ENCODE results near the gene WDR89. TPM values are rescaled to one million over a fixed set of nuclear protein-coding genes. Genes with fewer than 3 reads are reported as not detected.

The WDR89 gene, protein sequence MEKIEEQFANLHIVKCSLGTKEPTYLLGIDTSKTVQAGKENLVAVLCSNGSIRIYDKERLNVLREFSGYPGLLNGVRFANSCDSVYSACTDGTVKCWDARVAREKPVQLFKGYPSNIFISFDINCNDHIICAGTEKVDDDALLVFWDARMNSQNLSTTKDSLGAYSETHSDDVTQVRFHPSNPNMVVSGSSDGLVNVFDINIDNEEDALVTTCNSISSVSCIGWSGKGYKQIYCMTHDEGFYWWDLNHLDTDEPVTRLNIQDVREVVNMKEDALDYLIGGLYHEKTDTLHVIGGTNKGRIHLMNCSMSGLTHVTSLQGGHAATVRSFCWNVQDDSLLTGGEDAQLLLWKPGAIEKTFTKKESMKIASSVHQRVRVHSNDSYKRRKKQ
- polyA plus RNA-seq: 10 to 100 TPM in 2 of 3 donors, 1 to 10 TPM in 1; 8.7 to 16.2 (median 13.8) TPM

- Mint-ChIP-seq H3K36me3 (peaks cover 0 to 10% (median 0%) of the 10 kb centered on the region in 3 donors), H3K9me3 (no peaks in the 10 kb centered on the region), H3K27me3 (ENCODE audit: low read depth in 3 of 3) (peaks cover 7 to 15% (median 8%) of the 10 kb centered on the region in 3 donors), H3K4me1 (peaks cover 35 to 46% of the 10 kb centered on the region in 2 donors), H3K27ac (peak within 1 kb of the TSS; percentile 94 to 98 (median 95)), H3K4me3 (peak within 1 kb of the TSS; percentile 88 to 97 (median 90))
- DNase-seq: peak; percentile 97
Observed at GRCh38 chr14:63641473-63642228, at the start of gene WDR89. TSS of gene WDR89 (minus strand) at chr14:63641871. CDS start at chr14:63599942, 41,929 bp downstream.

DNA sequence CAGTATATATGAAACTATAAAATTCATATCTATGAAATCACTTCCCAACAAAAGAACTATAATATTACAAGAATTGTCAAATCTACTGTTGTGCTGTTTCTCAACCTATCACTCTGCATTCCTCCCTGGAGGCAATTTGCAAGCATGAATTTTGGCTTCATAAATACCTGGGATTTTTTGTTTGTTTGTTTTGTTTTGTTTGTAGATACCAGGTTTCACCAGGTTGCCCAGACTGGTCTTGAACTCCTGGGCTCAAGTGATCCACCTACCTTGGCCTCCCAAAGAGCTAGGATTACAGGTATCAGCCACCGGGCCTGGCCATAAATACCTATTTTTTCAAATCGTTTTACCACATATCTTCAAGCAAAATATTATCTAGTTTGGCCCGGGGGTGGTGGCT, 47.5 kb upstream of the WDR89 start:
- peaks cover 9 to 13% (median 10%) of the 10 kb centered on the region in 3 donors for H3K36me3 Mint-ChIP-seq
- no peaks in the 10 kb centered on the region for H3K9me3 Mint-ChIP-seq
- H3K27ac Mint-ChIP-seq: no peak overlapping the region
- H3K4me1 Mint-ChIP-seq: peaks cover 0 to 4% of the 10 kb centered on the region in 2 donors
- peaks cover 0 to 2% (median 0%) of the 10 kb centered on the region in 3 donors for H3K27me3 Mint-ChIP-seq (ENCODE audit: low read depth in 3 of 3)
- H3K4me3 Mint-ChIP-seq: no peak overlapping the region
- DNase-seq: no peak

DNA sequence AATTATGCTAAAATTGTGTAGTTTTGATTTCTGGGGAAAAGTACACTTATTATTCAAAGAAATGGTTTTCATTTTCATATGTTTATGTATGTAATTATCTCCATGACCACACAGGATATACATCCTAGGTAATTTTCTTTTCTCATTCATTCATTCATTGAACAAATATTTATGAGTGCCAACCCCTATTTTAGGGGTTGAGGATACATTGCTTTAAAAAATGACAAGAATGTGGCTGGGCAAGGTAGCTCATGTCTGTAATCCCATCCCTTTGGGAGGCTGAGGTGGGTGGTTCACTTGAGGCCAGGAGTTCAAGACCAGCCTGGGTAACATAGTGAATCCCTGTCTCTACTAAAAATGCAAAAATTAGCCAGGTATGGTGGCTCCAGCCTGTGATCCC, 45.3 kb upstream of the WDR89 start:
- H3K27me3 Mint-ChIP-seq (ENCODE audit: low read depth in 3 of 3): peaks cover 0 to 2% (median 0%) of the 10 kb centered on the region in 3 donors
- H3K4me3 Mint-ChIP-seq: no peak overlapping the region
- H3K9me3 Mint-ChIP-seq: no peaks in the 10 kb centered on the region
- H3K27ac Mint-ChIP-seq: no peak overlapping the region
- H3K4me1 Mint-ChIP-seq: peaks cover 0 to 4% of the 10 kb centered on the region in 2 donors
- no peak for DNase-seq
- H3K36me3 Mint-ChIP-seq: peaks cover 9 to 15% (median 13%) of the 10 kb centered on the region in 3 donors

DNA sequence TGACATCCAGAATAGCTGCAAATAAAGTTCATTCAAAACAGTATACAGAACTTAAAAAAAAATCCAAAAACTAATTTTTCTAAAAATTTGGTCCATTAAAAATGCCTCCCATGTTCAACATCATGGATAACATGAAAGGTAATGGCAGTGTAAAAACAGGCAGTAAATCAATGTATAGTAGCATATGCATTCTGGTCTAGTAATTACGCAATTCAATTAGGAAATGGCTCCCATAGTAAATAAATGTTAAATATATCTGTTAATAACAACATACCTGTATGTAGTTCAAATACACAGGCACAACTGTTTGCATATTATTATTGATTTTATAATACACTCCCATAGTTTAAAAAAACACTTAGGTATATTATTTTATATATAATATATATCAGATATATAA, 43.7 kb upstream of the WDR89 start:
- peaks cover 0 to 2% (median 0%) of the 10 kb centered on the region in 3 donors for H3K27me3 Mint-ChIP-seq (ENCODE audit: low read depth in 3 of 3)
- H3K9me3 Mint-ChIP-seq: no peaks in the 10 kb centered on the region
- H3K27ac Mint-ChIP-seq: no peak overlapping the region
- peaks cover 0 to 4% of the 10 kb centered on the region in 2 donors for H3K4me1 Mint-ChIP-seq
- H3K4me3 Mint-ChIP-seq: no peak overlapping the region
- no peak for DNase-seq
- H3K36me3 Mint-ChIP-seq: peaks cover 7 to 14% (median 13%) of the 10 kb centered on the region in 3 donors

- DNase-seq: no peak
- Mint-ChIP-seq H3K27ac (no peak overlapping the region), H3K4me3 (no peak overlapping the region), H3K36me3 (peaks cover 4 to 19% (median 13%) of the 10 kb centered on the region in 3 donors), H3K4me1 (peaks cover 0 to 4% of the 10 kb centered on the region in 2 donors), H3K9me3 (no peaks in the 10 kb centered on the region), H3K27me3 (ENCODE audit: low read depth in 3 of 3) (no peaks in the 10 kb centered on the region)
Observed at GRCh38 chr14:63682727-63683593, 41.3 kb upstream of the WDR89 start.

- Mint-ChIP-seq H3K27ac (no peak overlapping the region), H3K36me3 (peaks cover 4 to 23% (median 13%) of the 10 kb centered on the region in 3 donors), H3K4me3 (no peak overlapping the region), H3K4me1 (no peaks in the 10 kb centered on the region), H3K27me3 (ENCODE audit: low read depth in 3 of 3) (no peaks in the 10 kb centered on the region), H3K9me3 (no peaks in the 10 kb centered on the region)
- no peak for DNase-seq
Observed at GRCh38 chr14:63678536-63678935, 36.9 kb upstream of the WDR89 start.

GRCh38 chr14:63677891-63678379, 36.3 kb upstream of the WDR89 start:
- H3K9me3 Mint-ChIP-seq: no peaks in the 10 kb centered on the region
- DNase-seq: no peak
- no peaks in the 10 kb centered on the region for H3K27me3 Mint-ChIP-seq (ENCODE audit: low read depth in 3 of 3)
- peaks cover 4 to 21% (median 13%) of the 10 kb centered on the region in 3 donors for H3K36me3 Mint-ChIP-seq
- H3K4me1 Mint-ChIP-seq: no peaks in the 10 kb centered on the region
- H3K4me3 Mint-ChIP-seq: no peak overlapping the region
- H3K27ac Mint-ChIP-seq: no peak overlapping the region

DNA sequence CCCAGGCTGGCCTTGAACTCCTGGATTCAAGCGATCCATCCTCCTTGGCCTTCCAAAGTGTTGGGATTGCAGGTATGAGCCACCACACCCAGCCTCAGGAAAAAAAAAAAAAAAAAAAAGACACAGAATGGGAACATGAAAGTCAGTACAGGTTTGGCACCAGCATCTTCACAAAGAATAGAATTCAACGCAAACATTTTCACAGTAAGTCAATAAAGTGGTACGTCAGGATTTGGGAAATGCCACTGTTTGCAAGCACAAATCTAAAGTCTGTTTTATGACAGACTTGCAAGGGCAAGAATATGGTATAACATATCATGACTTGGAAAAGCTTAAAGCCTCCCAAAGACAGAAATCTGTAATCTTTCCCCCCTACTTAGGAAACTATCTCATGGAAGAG, 34.9 kb upstream of the WDR89 start:
- H3K27me3 Mint-ChIP-seq (ENCODE audit: low read depth in 3 of 3): no peaks in the 10 kb centered on the region
- no peaks in the 10 kb centered on the region for H3K9me3 Mint-ChIP-seq
- no peak overlapping the region for H3K27ac Mint-ChIP-seq
- no peak overlapping the region for H3K4me3 Mint-ChIP-seq
- H3K36me3 Mint-ChIP-seq: peaks cover 4 to 16% (median 13%) of the 10 kb centered on the region in 3 donors
- H3K4me1 Mint-ChIP-seq: no peaks in the 10 kb centered on the region
- no peak for DNase-seq

- H3K4me1 Mint-ChIP-seq: no peaks in the 10 kb centered on the region
- H3K27ac Mint-ChIP-seq: peak overlapping the region in 1 of 6 donors; percentile 55
- H3K4me3 Mint-ChIP-seq: no peak overlapping the region
- DNase-seq: no peak
- H3K9me3 Mint-ChIP-seq: no peaks in the 10 kb centered on the region
- peaks cover 4 to 13% (median 10%) of the 10 kb centered on the region in 3 donors for H3K36me3 Mint-ChIP-seq
- no peaks in the 10 kb centered on the region for H3K27me3 Mint-ChIP-seq (ENCODE audit: low read depth in 3 of 3)
Observed at GRCh38 chr14:63673886-63674497, 32.3 kb upstream of the WDR89 start.

- no peak for DNase-seq
- Mint-ChIP-seq H3K36me3 (peaks cover 4 to 10% (median 8%) of the 10 kb centered on the region in 3 donors), H3K4me1 (no peaks in the 10 kb centered on the region), H3K4me3 (no peak overlapping the region), H3K27me3 (ENCODE audit: low read depth in 3 of 3) (no peaks in the 10 kb centered on the region), H3K27ac (no peak overlapping the region), H3K9me3 (no peaks in the 10 kb centered on the region)
Observed at GRCh38 chr14:63673255-63673654, 31.6 kb upstream of the WDR89 start.

- H3K36me3 Mint-ChIP-seq: peaks cover 4 to 10% (median 8%) of the 10 kb centered on the region in 3 donors
- H3K4me3 Mint-ChIP-seq: no peak overlapping the region
- H3K9me3 Mint-ChIP-seq: no peaks in the 10 kb centered on the region
- no peaks in the 10 kb centered on the region for H3K4me1 Mint-ChIP-seq
- no peak for DNase-seq
- H3K27ac Mint-ChIP-seq: no peak overlapping the region
- no peaks in the 10 kb centered on the region for H3K27me3 Mint-ChIP-seq (ENCODE audit: low read depth in 3 of 3)
Observed at GRCh38 chr14:63672417-63673180, 30.9 kb upstream of the WDR89 start.

DNA sequence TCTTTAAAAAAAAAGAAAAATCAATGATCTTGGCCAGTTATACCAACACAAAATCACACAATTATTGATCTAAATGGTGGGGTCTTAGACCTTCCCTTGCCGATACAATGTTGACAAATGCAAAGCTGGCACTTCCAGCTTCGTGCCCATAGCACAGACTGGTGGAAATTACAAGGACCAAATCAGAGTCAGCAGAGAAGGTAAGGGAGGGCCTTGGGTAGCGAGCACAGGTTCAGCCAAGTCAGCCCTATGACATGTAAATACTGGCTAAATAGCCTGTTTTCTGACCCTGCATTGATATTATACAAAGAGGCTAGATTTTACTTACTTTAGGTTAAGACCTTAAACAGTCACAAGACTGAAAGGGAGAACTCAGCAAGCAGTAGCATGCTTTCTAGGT, 30.3 kb upstream of the WDR89 start:
- Mint-ChIP-seq H3K9me3 (no peaks in the 10 kb centered on the region), H3K27me3 (ENCODE audit: low read depth in 3 of 3) (no peaks in the 10 kb centered on the region), H3K36me3 (peaks cover 4 to 6% (median 5%) of the 10 kb centered on the region in 3 donors), H3K4me1 (no peaks in the 10 kb centered on the region), H3K4me3 (no peak overlapping the region), H3K27ac (no peak overlapping the region)
- DNase-seq: no peak
